K562 (cell line): ENCODE results near the gene CXCL12. TPM values are rescaled to one million over a fixed set of nuclear protein-coding genes. Genes with fewer than 3 reads are reported as not detected.

Experiments
- ATF4 ChIP-seq: fragments of 450-650 bp; formaldehyde crosslinking; IDR thresholded peaks from 2 replicates; pipeline ENCODE4 v1.4.0; 2022; ENCODE audit warnings: mild to moderate bottlenecking, moderate library complexity
- E2F1 ChIP-seq: sonication (generic); formaldehyde crosslinking; IDR thresholded peaks from 2 replicates; pipeline ENCODE4 v1.8.1; 2023; ENCODE audit warnings: mild to moderate bottlenecking, missing genetic modification reagents, moderate library complexity
- KAT7 ChIP-seq: sonication (generic); formaldehyde crosslinking; IDR thresholded peaks from 2 replicates; pipeline ENCODE4 v1.8.0; 2022; ENCODE audit warnings: missing genetic modification reagents, mild to moderate bottlenecking, borderline replicate concordance
- RAD51 ChIP-seq: fragments of 450-650 bp; IDR thresholded peaks from 2 replicates; pipeline ENCODE4 v1.7.1; 2016; ENCODE audit warnings: low read depth, mild to moderate bottlenecking, borderline replicate concordance
- RFX7 ChIP-seq: fragments of 250-450 bp; sonication (Bioruptor Pico); IDR thresholded peaks from 2 replicates; pipeline ENCODE4 v1.5.1; 2021; ENCODE audit warnings: mild to moderate bottlenecking
- WHSC1 ChIP-seq: IDR thresholded peaks from one replicate; pipeline ENCODE4 v1.6.1; 2012; ENCODE audit warnings: low read length, control low read depth, inconsistent platforms
- ZBTB9 ChIP-seq: fragments of 450-650 bp; formaldehyde crosslinking; IDR thresholded peaks from 2 replicates; pipeline ENCODE4 v1.4.0; 2020; ENCODE audit warnings: mild to moderate bottlenecking, moderate library complexity
- ZNF280B ChIP-seq: fragments of 250-450 bp; sonication (Bioruptor Pico); IDR thresholded peaks from 2 replicates; pipeline ENCODE4 v1.5.1; 2021; ENCODE audit warnings: mild to moderate bottlenecking
- polyA plus RNA-seq, 8 experiments: library from polyadenylated mRNA; depleted of rRNA in 4 of 8; stranded (reverse) in 5 of 8; unstranded in 3 of 8; fragments of >200 nt; fragmentation: Nextera tagmentation in 2 of 8; fragmentation: Illumina TruSeq in 1 of 8; extraction: Ambion mirVana in 2 of 8; extraction: Trizol in 1 of 8; gene quantifications; 2 replicates each; pipeline versions ENCODE4 v1.2.1 to v1.2.3, GENCODE V29; 2011 to 2014; ENCODE audit warnings: inconsistent platforms in 1 of 8, missing spikeins in 1 of 8
- total RNA-seq, 7 experiments: library from RNA; depleted of rRNA in 6 of 7; stranded (reverse); fragments of >200 nt in 6 of 7; fragmentation: Illumina TruSeq in 2 of 7; extraction: Trizol in 2 of 7; gene quantifications; 2 replicates each; pipeline versions ENCODE4 v1.2.1 to v1.2.3, GENCODE V29; 2011 to 2021; ENCODE audit warnings: low replicate concordance in 1 of 7

The CXCL12 gene
- total and polyA plus RNA-seq, 9 of the 15 experiments (the other 6 are each of a cell fraction or from before 2014, with no cell fraction given), result 0.18 TPM; not detected in 8

GRCh38 chr10:44373341-44373995 lies 11.4 kb downstream of the CXCL12 start (continued):
- no peak for TF ChIP-seq ZBTB9
- TF ChIP-seq ZNF280B (CRISPR knock-in tag), result no peak
- TF ChIP-seq KAT7 (CRISPR knock-in tag), result no peak
- no peak for TF ChIP-seq RFX7
- TF ChIP-seq WHSC1, result no peak
- no peak for TF ChIP-seq E2F1 (CRISPR knock-in tag)
- no peak for TF ChIP-seq RAD51
- TF ChIP-seq ATF4, result no peak
